Right lobe of liver (tissue), 4 donors: ENCODE measurements around the gene FAM240B.

Experiments used
- CTCF ChIP-seq, 4 donors: fragments of 200-600 bp in 3 of 4; fragments of 450-650 bp in 1 of 4; IDR thresholded peaks; one replicate each; pipeline versions ENCODE4 v1.5.1 to v1.8.0; 2016 to 2022; ENCODE audit warnings: antibody characterized with exemption in 4 of 4, mild to moderate bottlenecking in 2 of 4
- POLR2A ChIP-seq: fragments of 450-650 bp; IDR thresholded peaks from one replicate; pipeline ENCODE4 v1.6.1; 2017; ENCODE audit warnings: antibody characterized with exemption, mild to moderate bottlenecking
- donor health status: DM: no; HTN: no; CAD: no.
- donor health status: DM: no; HTN: no; CAD: no.
- donor health status: DM: no; HTN: yes; CAD: no.

- TF ChIP-seq POLR2A (no peak), CTCF (IDR thresholded peaks at IDR 0.05) (no peak)
These were observed 11.2 kb downstream of the FAM240B start for GRCh38 chr9:38708759-38709158.
